ENCODE data around the gene MSX1.

Gene MSX1

GRCh38 chr4:4889781-4890180 is 30.3 kb downstream of the MSX1 start:
- intact Hi-C loops (cut with DNase I), result no loop called here
- DNase-seq, result peak in 1 of 10 donors; percentile 46

- peak in 1 of 10 donors; percentile 79 for DNase-seq
- intact Hi-C loops (cut with DNase I), result no loop called here
Measured at GRCh38 chr4:4890574-4891255, 31.2 kb downstream of the MSX1 start.

GRCh38 chr4:4893721-4894120 is 34.3 kb downstream of the MSX1 start:
- intact Hi-C loops (cut with DNase I), result no loop called here
- no peak for DNase-seq

DNA sequence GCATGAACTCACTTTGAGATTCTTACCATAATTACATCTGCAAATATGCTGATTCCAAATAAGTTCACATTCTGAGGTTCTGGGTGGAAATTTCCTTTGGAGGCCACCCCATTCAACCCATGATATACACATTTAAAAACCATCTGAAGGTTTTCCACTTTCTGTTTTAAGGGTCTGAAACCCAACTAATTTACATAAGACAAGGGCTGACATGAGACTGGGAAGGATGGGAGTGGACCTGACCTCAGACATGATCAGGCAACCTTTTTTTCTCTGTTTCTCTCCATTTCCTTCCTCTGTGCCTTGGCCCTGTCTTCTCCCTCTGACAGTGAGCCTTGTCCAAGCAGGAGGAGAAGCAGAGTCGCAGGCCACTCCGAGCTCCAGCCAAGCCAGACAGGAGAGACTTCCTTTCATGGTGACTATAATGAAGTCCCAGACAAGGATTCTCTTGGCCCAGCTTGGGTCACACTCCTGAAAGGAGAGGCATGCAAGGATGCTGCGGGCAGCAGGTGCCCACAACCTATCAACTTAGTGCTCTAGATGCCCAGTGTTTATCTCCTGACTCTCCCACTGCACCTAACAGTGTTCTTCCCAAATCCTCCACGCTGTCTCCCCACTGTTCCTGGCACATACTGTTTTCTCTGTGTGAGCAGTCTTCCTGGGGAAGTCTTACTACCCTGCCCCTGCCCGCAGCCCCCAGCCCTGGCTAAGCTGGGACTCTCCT is 39.9 kb downstream of the MSX1 start:
- peak in 1 of 10 donors; percentile 55 for DNase-seq
- intact Hi-C loops (cut with DNase I), result no loop called here

DNA sequence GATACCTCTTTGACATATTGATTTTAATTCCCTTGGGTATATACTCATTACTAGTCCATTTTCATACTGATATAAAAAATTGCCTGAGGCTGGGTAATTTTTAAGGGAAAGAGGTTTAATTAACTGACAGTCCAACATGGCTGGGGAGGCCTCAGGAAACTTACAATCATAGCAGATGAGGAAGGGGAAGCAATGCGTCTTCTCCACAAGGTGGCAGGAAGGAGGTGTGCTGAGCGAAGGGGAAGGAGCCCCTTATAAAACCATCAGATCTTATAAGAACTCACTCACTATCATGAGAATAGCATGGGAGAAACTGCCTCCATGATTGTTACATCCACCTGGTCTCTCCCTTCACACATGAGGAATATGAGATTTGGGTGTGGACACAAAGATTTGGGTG is 42.4 kb downstream of the MSX1 start:
- intact Hi-C loops (cut with DNase I), result no loop called here

DNA sequence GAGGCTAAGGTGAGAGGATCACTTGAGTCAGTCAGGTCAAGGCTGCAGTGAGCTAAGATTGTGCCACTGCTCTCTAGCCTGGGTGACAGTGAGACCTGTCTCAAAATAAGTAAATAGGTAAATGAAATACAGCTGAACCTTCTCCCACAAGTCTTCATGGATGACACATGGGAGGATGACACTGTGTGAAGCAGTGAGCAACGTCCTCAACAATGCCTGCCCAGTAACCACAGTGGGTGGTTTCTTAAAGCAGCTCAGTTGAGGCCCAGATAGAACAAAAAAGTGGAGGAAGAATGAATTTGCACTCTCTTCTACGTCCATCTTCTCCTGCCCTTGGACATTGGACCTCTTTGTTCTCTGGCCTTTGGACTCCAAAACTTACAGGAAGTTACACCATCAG is 52.7 kb downstream of the MSX1 start:
- intact Hi-C loops (cut with DNase I), result no loop called here
- no peak for DNase-seq

More for the DNA sequence above, 42.4 kb downstream of the MSX1 start:
- DNase-seq, result no peak

DNA sequence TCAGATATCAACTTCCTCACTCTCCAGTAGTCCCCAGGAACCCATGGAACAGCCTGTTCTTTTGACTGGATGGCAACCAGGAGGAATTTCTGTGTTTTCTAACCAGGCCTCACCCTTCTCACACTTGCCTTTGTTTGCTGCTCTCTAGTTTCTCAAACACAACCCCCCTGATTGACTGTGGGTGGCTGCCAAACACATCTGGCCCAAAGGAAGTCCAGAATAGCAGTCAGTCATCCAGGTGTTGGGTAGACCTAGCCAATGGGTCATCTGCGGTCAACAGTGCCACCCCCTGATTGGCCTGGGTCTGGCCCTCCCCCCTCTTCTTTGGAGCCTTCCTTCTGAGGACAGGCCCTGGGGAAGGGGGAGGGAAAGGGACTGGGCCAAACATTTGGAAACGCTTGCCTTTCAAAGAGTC is 53.7 kb downstream of the MSX1 start:
- DNase-seq, result no peak
- intact Hi-C loops (cut with DNase I), result no loop called here
